Epithelial cell of proximal tubule (primary cell): ENCODE measurements around the gene PYURF. TPM values are rescaled to one million over a fixed set of nuclear protein-coding genes. Genes with fewer than 3 reads are reported as not detected.

ENCODE experiments used
- DNase-seq: peaks from one replicate; pipeline ENCODE4 v3.0.0-alpha.2; 2011; ENCODE audit warnings: low read depth
- H3K4me3 ChIP-seq: 2 replicates; pipeline ENCODE4 v1.5.1; 2011; ENCODE audit warnings: low read depth, mild to moderate bottlenecking, low read length
- total RNA-seq: library from RNA; depleted of rRNA; stranded (reverse); fragments of >200 nt; gene quantifications from 2 replicates; pipeline ENCODE4 v1.2.3, GENCODE V29; 2015
- TF ChIP-seq, protein P1 (sequence below): conservative IDR thresholded peaks from 2 replicates; pipeline ENCODE4 v1.5.1; 2012; ENCODE audit warnings: low read depth, mild to moderate bottlenecking, low read length

The PYURF gene
- total RNA-seq, 1 donor from 2014 or later, result 32.9 TPM

DNA sequence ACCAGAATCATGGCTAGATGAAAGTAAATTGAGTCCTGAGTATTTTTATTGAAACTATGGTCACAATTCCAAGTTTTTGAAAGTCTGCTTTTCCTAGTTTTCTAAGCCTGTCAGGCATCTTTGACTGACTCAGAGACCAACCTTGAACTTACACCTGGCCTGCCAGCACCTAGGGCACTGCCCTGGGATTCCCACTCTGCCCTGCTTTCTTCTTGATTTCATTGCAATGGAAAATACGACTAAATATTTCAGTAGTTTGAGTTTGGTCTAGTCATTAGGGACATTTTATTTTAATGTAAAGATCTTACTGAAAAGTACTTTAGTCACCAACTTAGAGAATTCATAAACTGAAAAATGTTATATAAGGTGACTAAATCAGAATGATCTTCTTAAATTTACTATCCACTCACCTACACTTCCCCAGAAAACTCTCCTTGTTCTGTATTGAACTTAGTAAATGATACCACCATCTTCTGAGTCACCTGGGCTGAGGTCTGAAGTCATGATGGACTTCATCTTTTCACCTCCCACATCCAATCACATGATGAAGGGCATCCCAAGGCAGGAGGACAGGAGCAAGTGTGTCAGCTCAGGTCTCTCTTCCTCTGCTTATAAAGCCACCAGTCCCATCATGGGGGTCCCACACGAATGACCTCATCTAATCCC, 11.6 kb upstream of the PYURF start:
- no peak overlapping the region for H3K4me3 ChIP-seq
- DNase-seq, result no peak
- TF ChIP-seq, protein P1, sequence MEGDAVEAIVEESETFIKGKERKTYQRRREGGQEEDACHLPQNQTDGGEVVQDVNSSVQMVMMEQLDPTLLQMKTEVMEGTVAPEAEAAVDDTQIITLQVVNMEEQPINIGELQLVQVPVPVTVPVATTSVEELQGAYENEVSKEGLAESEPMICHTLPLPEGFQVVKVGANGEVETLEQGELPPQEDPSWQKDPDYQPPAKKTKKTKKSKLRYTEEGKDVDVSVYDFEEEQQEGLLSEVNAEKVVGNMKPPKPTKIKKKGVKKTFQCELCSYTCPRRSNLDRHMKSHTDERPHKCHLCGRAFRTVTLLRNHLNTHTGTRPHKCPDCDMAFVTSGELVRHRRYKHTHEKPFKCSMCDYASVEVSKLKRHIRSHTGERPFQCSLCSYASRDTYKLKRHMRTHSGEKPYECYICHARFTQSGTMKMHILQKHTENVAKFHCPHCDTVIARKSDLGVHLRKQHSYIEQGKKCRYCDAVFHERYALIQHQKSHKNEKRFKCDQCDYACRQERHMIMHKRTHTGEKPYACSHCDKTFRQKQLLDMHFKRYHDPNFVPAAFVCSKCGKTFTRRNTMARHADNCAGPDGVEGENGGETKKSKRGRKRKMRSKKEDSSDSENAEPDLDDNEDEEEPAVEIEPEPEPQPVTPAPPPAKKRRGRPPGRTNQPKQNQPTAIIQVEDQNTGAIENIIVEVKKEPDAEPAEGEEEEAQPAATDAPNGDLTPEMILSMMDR, result no peak

DNA sequence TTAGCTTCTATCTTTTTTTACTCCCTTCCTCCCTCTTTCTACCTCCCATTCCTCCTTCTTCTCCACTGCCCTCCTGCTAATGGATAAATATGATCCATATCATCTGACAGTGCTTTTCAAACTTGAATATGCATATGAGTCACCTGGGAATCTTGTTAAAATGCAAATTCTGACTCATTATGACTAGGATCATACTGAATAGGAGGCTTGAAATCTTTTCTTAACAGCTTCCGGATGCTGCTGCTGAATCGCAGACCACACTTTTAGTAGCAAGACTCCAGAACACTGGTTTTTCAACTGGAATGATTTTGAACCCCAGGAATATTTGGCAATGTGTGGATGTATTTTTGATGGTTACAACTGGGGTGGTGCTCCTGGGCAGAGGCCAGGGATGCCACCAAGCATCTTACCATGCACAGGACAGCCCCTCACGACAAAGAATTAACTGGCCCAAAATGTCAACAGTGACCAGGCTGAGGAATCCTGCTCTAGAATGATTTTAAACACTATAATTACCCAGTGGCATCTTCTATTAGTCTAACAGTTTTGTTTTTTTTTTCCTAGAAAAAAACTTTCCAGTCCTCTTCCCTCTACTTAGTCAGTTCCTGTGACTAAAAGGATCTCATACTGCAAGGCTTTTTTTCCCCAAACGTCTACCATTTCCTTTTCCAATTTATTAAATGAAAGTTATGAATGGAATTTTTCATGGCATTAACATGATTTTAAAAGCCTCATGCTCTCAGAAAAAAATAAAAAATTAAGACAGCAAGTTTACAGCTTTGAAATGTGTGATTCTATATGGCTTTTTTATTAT, 10.6 kb upstream of the PYURF start:
- TF ChIP-seq, protein P1, result no peak
- no peak overlapping the region for H3K4me3 ChIP-seq
- DNase-seq, result no peak

DNA sequence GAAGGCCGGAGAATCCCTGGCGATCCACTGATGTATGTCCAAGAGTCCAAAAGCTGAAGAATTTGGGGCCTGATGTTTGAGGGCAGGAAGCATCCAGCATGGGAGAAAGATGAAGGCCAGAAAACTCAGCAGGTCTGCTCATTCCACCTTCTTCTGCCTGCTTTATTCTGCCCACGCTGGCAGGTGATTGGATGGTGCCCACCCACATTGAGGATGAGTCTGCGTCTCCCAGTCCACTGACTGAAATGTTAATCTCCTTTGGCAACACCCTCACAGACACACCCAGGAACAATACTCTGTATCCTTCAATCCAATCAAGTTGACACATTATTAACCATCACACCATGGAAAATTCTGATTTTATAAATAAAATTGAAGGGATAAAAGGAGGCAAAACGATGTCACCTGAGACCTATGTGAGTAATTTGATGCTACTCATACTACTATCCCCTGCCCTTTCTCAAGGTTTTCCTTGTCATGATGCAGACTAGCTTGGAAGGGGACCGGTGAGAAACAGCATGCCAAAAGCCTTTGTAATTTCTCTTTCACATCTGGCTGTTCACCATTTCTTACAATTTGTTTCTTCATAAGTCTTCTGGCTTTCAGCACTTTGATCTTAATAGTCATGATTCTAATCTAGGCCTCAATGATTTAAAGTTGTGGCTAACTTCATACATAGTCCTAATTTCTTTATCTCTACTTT, 9.7 kb upstream of the PYURF start:
- TF ChIP-seq, protein P1, result no peak
- DNase-seq, result no peak
- H3K4me3 ChIP-seq, result no peak overlapping the region

DNA sequence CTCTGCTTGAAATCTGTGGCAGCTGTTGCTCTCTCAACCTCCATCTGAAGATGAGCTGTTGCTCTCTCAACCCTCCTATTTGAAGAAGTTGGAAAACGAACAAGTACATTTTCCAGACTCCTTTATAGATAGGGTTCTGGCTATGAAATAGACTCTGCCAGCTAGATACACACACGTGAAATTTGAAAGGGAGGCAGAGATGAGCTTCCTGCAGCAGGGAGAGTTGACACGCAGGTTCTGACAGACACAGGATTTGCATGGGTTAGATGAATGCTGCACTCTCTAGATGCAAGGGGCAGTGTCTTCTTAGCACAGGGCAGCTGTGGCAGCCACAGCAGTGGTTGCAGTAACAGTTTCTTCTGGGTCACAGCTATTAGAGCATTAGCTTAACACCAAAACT, 8.0 kb upstream of the PYURF start:
- TF ChIP-seq, protein P1, result no peak
- DNase-seq, result no peak
- H3K4me3 ChIP-seq, result no peak overlapping the region

DNA sequence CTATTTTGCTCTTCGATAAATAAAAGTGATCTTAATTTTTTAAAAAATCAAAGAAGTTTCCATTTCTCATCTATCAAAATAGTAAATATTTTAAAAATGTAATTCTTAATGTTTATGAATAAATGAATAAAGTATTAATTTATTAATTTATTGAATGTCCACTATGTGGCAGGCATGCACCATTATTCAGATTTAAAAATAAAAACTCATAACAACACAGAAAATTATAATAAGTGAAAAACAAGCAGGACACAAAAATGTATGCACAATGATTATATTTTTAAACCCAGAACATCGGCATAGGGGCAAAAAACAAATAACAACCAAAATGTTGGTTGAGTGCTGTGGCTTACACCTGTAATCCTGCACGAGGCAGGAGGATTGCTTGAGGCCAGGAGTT, 5.3 kb upstream of the PYURF start:
- TF ChIP-seq, protein P1, result no peak
- H3K4me3 ChIP-seq, result no peak overlapping the region
- no peak for DNase-seq

DNA sequence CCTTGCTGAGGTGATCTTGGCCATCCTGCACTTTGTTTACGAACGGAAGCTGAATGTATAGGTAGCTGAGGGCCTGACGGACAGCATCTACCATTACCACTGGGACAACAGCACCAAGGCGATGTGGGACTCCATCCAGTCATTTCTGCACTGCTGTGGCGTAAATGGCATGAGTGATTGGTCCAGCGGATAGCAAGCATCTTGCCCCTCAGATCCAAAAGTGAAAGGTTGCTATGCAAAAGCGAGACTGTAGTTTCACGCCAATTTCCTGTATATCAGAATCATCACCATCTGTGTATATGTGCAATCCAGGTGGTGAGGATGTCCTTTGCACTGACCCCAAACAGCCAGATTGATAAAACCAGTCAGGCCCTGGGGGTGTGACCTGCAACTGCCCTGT, 4.2 kb upstream of the PYURF start:
- no peak overlapping the region for H3K4me3 ChIP-seq
- TF ChIP-seq, protein P1, result no peak
- DNase-seq, result no peak
